Suppressor macrophage treated with lipopolysaccharide for 4 hours (primary cell): ENCODE data around the gene WNT8B.

Source experiments
- DNase-seq: peaks from one replicate; pipeline ENCODE4 v3.0.0-alpha.2; 2020

Gene WNT8B

GRCh38 chr10:100483876-100484666 is 21.3 kb downstream of the WNT8B start:
- DNase-seq, result no peak

- DNase-seq, result no peak
Observed at GRCh38 chr10:100485366-100485765, 22.6 kb downstream of the WNT8B start.

GRCh38 chr10:100485801-100486495 is 23.1 kb downstream of the WNT8B start:
- DNase-seq, result no peak

GRCh38 chr10:100487529-100487928 is 24.7 kb downstream of the WNT8B start:
- DNase-seq, result no peak

- DNase-seq, result peak; percentile 61
Observed at GRCh38 chr10:100489396-100489795, 26.6 kb downstream of the WNT8B start.

- no peak for DNase-seq
Observed at GRCh38 chr10:100490531-100490930, 27.7 kb downstream of the WNT8B start.

GRCh38 chr10:100496567-100496966 is 33.8 kb downstream of the WNT8B start:
- no peak for DNase-seq

- no peak for DNase-seq
Observed at GRCh38 chr10:100498059-100498458, 35.2 kb downstream of the WNT8B start.

- no peak for DNase-seq
Observed at GRCh38 chr10:100501423-100501822, 38.6 kb downstream of the WNT8B start.

- DNase-seq, result no peak
Observed at GRCh38 chr10:100502926-100503494, 40.2 kb downstream of the WNT8B start.

- DNase-seq, result no peak
Observed at GRCh38 chr10:100504096-100504495, 41.3 kb downstream of the WNT8B start.

- DNase-seq, result no peak
Observed at GRCh38 chr10:100505164-100505563, 42.4 kb downstream of the WNT8B start.

- DNase-seq, result no peak
Observed at GRCh38 chr10:100506596-100507356, 44.0 kb downstream of the WNT8B start.

- no peak for DNase-seq
Observed at GRCh38 chr10:100507357-100507732, 44.5 kb downstream of the WNT8B start.

- DNase-seq, result no peak
Observed at GRCh38 chr10:100508266-100508665, 45.5 kb downstream of the WNT8B start.

GRCh38 chr10:100508691-100509150 is 45.9 kb downstream of the WNT8B start:
- peak; percentile 56 for DNase-seq

GRCh38 chr10:100509241-100509840 is 46.5 kb downstream of the WNT8B start:
- no peak for DNase-seq

GRCh38 chr10:100510533-100511308 is 47.9 kb downstream of the WNT8B start:
- no peak for DNase-seq

- DNase-seq, result no peak
Observed at GRCh38 chr10:100515612-100516011, 52.8 kb downstream of the WNT8B start.

GRCh38 chr10:100516847-100517246 is 54.0 kb downstream of the WNT8B start:
- DNase-seq, result no peak

GRCh38 chr10:100518761-100519241 is 56.0 kb downstream of the WNT8B start:
- DNase-seq, result peak; percentile 75
